ENCODE results near the gene MRPL34.
"Not testable (repeated sequence)": the region's sequence is repeated elsewhere in the genome, so short reads cannot be mapped to it uniquely, and the experiment has no call there.

The MRPL34 gene

DNA sequence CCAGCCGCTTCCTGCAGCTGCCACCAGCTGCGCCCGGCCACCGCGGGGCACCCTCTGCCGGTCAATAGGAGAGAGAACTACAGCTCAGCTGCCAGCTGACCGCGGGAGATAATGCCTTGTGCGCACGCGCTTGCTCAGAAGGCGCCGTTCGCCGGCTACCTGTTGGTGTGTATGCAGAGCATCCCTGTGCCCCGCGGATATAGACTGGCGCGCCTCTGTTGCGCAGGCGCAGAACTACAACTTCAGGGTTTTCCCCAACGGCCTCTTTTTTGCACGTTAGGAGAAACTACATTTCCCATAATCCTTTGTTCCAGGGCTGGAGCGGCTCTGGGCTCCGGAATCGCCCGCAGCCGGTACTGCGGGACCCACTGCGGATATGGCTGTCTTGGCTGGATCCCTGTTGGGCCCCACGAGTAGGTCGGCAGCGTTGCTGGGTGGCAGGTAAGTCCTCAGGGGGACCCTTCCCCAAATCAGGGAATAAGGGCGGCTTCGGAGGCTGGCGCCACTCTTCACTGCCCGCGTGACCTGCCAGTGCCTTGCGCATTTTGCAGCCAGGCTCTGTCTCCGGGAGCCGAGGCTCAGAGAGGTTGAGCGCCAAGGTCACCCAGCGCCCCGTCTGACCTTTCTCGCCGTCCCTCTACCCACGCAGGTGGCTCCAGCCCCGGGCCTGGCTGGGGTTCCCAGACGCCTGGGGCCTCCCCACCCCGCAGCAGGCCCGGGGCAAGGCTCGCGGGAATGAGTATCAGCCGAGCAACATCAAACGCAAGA is at the start of gene MRPL34:
Gene MRPL34 (plus strand): TSS at position 356 of the 768 bp plus-strand sequence. CDS start 21 bp downstream, at position 377.
- peak; percentile 98 for DNase-seq

GRCh38 chr19:17256130-17256529 is 49.5 kb upstream of the MRPL34 start:
- DNase-seq: no peak

DNA sequence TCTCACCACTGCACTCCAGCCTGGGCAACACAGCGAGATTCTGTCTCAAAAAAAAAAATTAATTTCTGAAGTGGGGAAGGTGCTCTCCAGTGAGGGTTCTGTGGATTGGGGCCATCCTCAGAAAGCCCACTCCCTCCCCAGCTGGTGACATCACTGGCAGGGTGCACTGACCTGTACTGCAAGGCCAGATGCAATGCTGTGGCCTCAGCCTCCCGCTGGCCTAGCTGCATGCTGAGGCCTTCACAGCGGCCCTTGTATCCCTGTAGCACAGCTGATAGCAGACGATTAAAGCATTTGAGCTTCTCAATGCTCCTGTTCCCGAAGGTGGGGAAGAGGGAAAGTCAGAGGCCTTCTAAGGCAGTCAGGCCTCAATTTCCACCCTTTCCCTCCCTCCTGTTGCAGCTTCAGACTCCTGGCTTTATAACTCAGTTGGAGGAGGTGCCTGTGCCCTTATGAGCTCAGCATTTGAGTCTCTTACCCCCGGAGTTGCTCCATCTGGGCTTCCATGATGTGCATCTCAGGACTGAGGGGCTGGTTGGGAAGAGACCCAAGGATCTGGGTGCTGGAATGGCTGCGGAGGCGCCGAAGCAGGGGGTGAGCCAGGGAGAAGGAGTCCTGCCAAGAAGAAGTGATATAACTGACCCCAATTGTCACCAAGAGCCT is 46.4 kb upstream of the MRPL34 start:
- DNase-seq: no peak

DNA sequence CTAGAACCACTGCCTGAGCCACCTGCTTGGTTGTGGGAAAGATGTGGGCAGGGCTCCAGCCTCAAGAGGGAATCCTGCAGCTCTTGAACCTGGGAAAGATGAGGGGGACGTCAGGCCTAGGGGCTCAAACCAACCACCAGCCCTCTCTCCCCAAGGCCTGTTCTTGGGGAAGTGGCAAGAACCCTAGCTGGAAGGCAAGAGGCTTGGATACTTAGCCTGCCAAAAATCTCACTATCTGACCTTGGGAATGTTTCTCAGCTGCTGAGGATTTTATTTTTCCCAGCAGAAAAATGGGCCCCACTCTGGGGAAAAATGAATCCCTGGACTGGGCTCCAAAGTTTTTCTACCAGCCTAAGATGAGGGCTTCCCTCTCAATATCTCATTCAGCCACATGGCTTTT is 45.7 kb upstream of the MRPL34 start:
- DNase-seq: no peak

DNA sequence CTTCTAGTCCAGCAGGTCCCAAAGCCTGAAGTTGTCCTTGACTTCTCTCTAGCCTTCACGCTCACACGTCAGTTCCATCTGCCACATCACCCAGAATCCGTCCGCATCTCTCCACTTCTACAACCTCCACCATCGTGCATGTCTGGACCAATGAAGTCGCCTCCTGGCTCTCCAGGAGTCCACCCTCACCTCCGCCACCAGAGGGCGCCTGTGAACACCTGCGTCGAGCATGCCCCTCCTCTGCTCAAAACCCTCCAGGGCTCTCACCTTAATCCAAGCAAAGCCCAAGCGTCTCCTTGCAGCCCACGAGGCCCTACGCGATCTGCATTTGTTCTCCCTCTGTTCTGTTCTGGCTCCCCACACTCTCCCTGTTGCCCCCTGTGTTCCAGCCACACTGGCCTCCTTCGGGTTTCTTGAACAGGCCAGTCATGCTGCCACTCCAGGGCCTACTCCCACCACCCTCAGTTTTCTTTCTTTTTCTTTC is 44.8 kb upstream of the MRPL34 start:
- DNase-seq: peak; percentile 8

- DNase-seq: no peak
Observed at GRCh38 chr19:17262557-17262956, 43.1 kb upstream of the MRPL34 start.

GRCh38 chr19:17263712-17264640 is 41.7 kb upstream of the MRPL34 start:
- no peak for DNase-seq

DNA sequence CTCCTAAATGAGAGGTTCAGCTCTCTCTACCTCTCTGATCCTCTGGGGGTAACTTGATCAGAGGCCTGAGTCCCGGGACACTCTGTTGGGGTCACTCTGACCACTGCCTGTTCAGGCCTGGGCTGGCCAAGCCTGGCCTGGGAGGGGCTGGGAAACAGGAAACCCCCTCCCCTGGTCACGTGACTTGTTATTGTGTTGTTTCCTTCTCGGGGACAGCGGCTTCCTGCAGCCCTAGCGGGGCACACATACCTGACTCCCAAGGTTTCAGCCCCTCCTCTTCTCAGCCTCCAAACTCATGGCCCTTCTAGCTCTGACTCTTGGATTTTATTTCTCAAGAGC is 41.1 kb upstream of the MRPL34 start, which contains the start of gene USHBP1:
Gene USHBP1 (minus strand): TSS at position 105 of the 339 bp plus-strand sequence. CDS start 446 bp downstream, outside the sequence.
- no peak for DNase-seq

GRCh38 chr19:17266026-17266425 is 39.6 kb upstream of the MRPL34 start:
- no peak for DNase-seq

- no peak for DNase-seq
Observed at GRCh38 chr19:17266589-17266974, 39.1 kb upstream of the MRPL34 start.

GRCh38 chr19:17266975-17267788 is 38.5 kb upstream of the MRPL34 start, which contains the start of gene BABAM1:
TSS of gene BABAM1 (plus strand) at chr19:17267443. CDS start at chr19:17268807, 1,364 bp downstream.
- peak; percentile 97 for DNase-seq

GRCh38 chr19:17268754-17269153 is 36.9 kb upstream of the MRPL34 start:
- no peak for DNase-seq

DNA sequence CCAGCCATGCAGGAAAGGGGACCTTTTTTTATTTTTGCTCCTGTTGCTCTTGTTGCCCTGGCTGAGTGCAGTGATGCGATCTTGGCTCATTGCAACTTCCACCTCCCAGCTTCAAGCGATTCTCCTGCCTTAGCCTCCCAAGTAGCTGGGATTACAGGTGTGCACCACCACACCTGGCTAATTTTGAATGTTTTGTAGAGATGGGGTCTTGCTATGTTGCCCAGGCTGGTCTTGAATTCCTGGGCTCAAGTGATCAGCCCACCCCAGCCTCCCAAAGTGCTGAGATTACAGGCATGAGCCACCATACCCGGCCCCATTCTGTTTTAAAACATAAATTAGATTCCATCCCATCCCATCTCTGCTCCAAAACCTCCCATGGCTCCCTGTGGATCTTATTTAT is 30.8 kb upstream of the MRPL34 start:
- not testable (repeated sequence) for DNase-seq

- DNase-seq: no peak
Observed at GRCh38 chr19:17275441-17276175, 30.1 kb upstream of the MRPL34 start.

DNA sequence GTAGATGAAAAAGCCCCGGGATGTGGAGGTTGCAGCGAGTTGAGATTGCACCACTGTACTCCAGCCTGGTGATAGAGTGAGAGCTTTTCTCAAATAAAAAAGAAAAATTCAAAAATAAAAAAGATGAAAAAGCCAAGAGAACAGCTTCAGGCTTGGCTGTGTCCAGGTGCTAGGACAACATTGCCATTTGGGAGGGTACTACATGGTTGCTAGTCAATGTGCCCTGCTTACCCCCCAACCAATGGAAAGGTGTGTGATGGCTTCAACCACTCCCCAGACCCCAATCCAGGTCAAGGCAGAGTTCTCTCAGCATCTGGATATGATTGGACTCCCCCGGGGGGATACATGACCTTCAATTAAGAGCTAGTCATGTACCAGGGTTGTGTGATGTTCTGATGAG is 26.2 kb upstream of the MRPL34 start:
- DNase-seq: no peak

DNA sequence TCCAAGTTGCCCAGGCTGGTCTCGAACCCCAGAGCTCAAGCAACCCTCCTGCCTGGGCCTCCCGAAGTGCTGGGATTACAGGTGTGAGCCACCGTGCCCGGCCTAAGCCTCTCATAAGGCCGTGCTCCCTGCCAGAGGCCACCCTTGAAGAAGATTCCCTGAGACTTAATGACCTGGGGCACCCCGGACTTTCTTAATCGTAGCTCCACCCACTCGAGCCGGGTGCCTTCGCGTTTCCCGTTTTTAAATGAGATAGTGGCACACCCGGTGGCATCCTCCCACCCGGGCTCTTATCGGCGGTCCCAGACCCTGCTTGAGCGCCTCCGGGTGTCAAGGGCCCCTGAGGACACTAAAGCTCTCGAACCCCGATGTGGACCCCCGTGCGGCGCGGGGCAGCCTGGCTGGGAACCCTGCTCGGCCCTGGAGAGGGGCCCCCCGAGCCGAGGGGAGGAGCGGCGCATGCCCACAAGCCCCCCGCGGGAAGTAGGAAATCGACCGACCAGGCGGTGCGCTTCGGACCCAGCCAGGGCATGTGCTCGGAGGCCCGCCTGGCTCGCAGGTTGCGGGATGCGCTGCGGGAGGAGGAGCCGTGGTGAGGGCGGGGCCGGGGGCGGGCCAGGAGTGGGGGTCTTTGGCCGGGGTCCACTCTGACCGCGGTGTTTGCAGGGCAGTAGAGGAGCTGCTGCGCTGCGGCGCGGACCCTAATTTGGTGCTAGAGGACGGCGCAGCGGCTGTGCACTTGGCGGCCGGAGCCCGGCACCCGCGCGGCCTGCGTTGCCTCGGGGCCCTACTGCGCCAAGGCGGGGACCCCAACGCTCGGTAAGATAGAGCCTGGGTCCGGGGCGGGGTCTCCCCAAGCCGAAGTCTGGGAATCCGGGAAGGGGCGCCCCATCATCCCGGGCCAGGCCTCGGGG is 24.0 kb upstream of the MRPL34 start, which contains the start of gene ANKLE1:
Gene ANKLE1 (plus strand): TSS at position 511 of the 914 bp plus-strand sequence. CDS start 20 bp downstream, at position 531.
- DNase-seq: no peak

DNA sequence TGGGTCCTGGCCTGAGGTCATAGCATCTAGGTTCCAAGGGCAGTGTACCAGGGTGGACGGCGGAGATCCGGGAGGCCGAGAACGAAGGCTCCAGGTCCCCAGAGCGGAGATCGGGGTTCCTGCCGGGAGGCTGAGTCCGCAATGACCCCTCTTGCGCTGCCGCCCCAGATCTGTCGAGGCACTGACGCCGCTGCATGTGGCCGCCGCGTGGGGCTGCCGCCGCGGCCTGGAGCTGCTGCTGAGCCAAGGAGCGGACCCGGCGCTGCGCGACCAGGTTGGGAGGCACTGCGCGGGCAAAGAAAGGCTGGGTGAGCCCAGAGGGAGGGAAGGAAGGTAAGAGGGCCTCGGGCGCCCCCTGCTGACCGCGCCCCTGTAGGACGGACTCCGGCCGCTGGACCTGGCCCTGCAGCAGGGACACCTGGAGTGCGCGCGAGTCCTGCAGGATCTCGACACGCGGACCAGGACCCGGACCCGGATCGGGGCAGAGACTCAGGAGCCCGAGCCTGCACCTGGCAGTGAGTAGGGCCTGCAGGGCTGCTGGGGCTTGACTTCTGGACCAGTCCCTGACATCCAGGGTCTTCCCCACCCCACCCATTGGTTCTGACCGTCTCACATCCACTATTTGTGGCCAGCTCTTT is 23.1 kb upstream of the MRPL34 start:
- peak; percentile 34 for DNase-seq

DNA sequence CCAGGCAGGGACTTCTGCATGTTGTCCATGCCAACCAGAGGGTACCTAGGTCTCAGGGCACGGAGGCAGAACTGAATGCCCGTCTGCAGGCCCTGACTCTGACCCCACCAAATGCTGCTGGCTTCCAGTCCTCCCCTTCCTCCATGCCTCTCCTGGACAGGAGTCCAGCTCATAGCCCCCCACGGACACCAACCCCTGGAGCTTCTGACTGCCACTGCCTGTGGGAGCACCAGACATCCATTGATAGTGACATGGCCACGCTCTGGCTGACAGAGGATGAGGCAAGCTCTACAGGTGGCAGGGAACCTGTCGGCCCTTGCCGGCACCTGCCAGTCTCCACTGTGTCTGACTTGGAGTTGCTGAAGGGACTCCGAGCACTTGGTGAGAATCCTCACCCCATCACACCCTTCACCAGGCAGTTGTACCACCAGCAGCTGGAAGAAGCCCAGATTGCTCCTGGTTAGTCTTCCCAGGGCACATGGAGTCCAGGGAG is 22.1 kb upstream of the MRPL34 start:
- no peak for DNase-seq

- DNase-seq: no peak
Observed at GRCh38 chr19:17285415-17286135, 20.1 kb upstream of the MRPL34 start.

All from NCI-H2081 treated with DMSO at 0.1 percent for 48 hours (cell line).